GM18868 (cell line): Measurements from ENCODE around the gene VRK3.
A peak's percentile ranks its signal among the peaks of the same experiment; 100 is the strongest.

ENCODE experiments used
- ATAC-seq: cut with Tn5 transposase; IDR thresholded peaks from one replicate; pipeline ENCODE4 v1.9.1; 2021; ENCODE audit warnings: mild to moderate bottlenecking, moderate library complexity; ENCODE audit not compliant: unreplicated experiment

VRK3 gene

GRCh38 chr19:50030937-50031336 is 5.8 kb upstream of the VRK3 start:
- ATAC-seq, result no peak

GRCh38 chr19:50030225-50030624 is 5.1 kb upstream of the VRK3 start:
- ATAC-seq, result no peak

- ATAC-seq, result no peak
These were observed 1.4 kb upstream of the VRK3 start for GRCh38 chr19:50026550-50026906.

GRCh38 chr19:50025794-50026549 is 800 bp upstream of the VRK3 start, which contains the start of gene ZNF473:
Gene ZNF473 (plus strand): TSS chr19:50026005. CDS start chr19:50031083, 5,078 bp downstream.
- peak; percentile 61 for ATAC-seq

- ATAC-seq, result no peak
These were observed 502 bp downstream of the VRK3 start for GRCh38 chr19:50024719-50025021.

GRCh38 chr19:50022823-50023222 is 2.3 kb downstream of the VRK3 start:
- no peak for ATAC-seq

- ATAC-seq, result no peak
These were observed 4.7 kb downstream of the VRK3 start for GRCh38 chr19:50020481-50020880.

- no peak for ATAC-seq
These were observed 8.9 kb downstream of the VRK3 start for GRCh38 chr19:50016225-50016807.

- no peak for ATAC-seq
These were observed 16.6 kb downstream of the VRK3 start for GRCh38 chr19:50008532-50008931.

GRCh38 chr19:50007947-50008346 is 17.2 kb downstream of the VRK3 start:
- no peak for ATAC-seq

- ATAC-seq, result no peak
These were observed 18.0 kb downstream of the VRK3 start for GRCh38 chr19:50007170-50007569.

GRCh38 chr19:50005428-50005827 is 19.7 kb downstream of the VRK3 start:
- ATAC-seq, result no peak

- ATAC-seq, result no peak
These were observed 21.3 kb downstream of the VRK3 start for GRCh38 chr19:50003810-50004419.

GRCh38 chr19:50003254-50003788 is 21.9 kb downstream of the VRK3 start:
- ATAC-seq, result no peak

- no peak for ATAC-seq
These were observed 22.7 kb downstream of the VRK3 start for GRCh38 chr19:50002386-50002960.

- no peak for ATAC-seq
These were observed 23.4 kb downstream of the VRK3 start for GRCh38 chr19:50001775-50002174.

GRCh38 chr19:50000841-50001557 is 24.2 kb downstream of the VRK3 start:
- ATAC-seq, result no peak

- ATAC-seq, result no peak
These were observed 24.9 kb downstream of the VRK3 start for GRCh38 chr19:50000038-50000840.

- no peak for ATAC-seq
These were observed 25.7 kb downstream of the VRK3 start for GRCh38 chr19:49999371-50000010.

- ATAC-seq, result no peak
These were observed 27.5 kb downstream of the VRK3 start for GRCh38 chr19:49997709-49998108.
